ENCODE measurements around the gene PSENEN.

Gene PSENEN

GRCh38 chr19:35774274-35775045, 29.0 kb downstream of the PSENEN start:
- no peak for DNase-seq

GRCh38 chr19:35775046-35775297, 29.5 kb downstream of the PSENEN start:
- DNase-seq = no peak

DNA sequence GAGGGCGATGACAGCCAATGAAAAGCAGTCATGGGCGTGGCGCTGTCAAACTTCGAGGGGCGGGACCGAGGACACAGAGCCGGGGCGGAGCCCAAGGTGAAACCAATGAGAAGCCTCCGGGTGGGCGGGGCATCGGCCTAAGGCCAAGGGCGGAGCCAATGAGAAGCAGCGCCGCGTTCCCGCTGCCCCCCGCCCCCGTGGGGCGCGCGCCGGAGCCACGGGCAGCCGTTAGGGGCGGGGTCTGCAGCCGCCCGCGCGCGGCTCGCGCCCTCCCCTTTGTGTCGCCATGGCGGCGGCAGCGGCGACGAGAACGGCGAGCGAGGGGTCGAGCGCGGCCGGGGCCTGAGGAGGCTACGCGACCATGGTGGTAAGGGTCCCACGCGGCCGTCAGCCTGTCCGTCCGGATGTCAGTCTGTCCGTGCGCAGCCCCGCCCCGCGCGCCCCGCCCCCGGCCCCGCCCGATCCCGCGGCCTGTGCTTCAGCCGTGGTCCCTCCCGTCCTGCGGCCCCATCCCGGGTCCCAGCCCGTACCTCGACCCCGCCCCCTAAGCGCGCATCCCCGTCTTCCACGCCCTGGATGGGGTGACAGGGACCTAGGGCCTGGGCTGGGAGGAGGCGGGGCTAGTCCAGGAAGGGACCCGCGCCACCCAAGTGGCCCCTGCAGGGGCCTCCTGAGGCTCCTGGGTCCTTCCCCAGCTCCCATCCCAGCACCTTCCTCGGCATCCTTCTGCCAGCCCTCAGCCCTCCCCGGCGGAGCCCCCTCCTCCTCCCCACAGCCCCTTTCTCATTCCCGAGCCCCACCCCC, 30.0 kb downstream of the PSENEN start, which contains the start of gene ARHGAP33:
TSS of gene ARHGAP33 (plus strand) at position 267 of the 804 bp plus-strand sequence. CDS start at position 362, 95 bp downstream.
- DNase-seq = peak; percentile 99

DNA sequence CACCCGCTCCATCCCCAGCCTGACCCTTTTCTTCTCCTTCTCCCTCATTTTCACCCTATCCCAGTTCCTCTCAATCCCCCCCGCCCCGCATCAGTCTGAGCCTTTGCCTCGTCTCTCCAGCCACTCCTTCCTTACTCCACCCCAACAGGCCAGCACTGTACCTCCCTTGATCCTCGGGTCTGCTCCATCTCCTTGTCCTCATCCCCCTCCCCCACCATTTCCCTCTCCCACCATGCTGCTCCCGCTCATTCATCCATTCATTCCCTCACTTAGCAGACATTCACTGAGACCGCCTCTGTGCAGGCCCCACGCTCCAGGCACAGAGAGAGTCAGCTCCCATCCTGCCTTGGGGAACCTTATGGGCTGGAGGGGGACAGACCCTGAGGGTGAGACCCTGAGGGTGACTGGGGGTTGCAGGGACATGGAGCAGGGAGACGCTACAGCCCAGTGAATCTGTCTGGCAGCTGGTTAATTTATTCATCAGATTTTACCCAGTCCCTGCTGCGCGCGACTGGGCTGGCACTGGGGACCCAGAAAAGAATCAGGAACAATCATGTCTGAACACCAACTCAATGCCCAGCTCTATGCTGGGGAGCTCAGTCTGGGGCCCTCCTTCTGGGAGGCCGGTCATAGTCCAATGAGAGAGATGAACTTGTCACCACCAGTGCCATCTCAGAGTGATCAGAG, 30.8 kb downstream of the PSENEN start:
- DNase-seq = no peak

- DNase-seq = no peak
Measured at GRCh38 chr19:35777086-35777841, 31.8 kb downstream of the PSENEN start.

DNA sequence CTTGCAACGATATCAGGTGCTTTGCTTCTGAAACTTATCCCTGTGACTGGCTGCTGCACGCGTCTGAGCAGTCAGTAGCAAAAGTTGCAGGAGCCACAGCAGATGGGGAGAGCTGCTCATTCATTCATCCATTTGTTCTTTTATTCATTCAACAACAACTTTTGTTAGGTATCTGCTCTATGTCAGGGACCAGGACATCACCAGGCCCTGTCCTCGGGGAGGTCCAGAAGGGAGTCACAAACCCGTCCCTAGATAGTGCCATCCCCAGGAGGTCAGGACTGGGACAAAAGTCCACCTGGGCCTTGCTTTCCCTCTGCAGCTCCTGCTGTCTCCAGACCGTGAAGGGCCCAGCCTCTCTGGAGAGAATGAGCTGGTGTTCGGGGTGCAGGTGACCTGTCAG, 32.5 kb downstream of the PSENEN start:
- no peak for DNase-seq

DNA sequence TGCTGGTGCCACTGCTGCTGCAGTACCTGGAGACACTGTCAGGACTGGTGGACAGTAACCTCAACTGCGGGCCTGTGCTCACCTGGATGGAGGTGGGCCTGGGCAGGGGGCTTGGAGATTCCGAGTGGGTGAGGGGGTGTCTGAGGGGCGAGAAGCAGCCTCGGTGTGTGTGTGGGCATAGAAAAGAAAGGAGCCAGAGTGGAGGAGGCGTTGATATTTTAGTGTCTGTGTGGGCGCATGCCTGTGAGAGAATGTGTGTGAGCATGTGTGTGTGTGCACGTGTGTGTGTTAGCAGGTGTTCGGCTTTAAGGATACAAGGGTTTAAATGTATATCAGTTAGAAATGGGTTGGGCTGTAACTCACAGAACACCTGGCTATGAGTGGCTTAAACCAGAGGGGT, 33.6 kb downstream of the PSENEN start:
- no peak for DNase-seq

- DNase-seq = no peak
Measured at GRCh38 chr19:35780058-35780457, 34.6 kb downstream of the PSENEN start.

- DNase-seq = no peak
Measured at GRCh38 chr19:35780717-35781116, 35.3 kb downstream of the PSENEN start.

- DNase-seq = no peak
Measured at GRCh38 chr19:35781650-35782049, 36.2 kb downstream of the PSENEN start.

GRCh38 chr19:35782589-35782988, 37.1 kb downstream of the PSENEN start:
- DNase-seq = no peak

DNA sequence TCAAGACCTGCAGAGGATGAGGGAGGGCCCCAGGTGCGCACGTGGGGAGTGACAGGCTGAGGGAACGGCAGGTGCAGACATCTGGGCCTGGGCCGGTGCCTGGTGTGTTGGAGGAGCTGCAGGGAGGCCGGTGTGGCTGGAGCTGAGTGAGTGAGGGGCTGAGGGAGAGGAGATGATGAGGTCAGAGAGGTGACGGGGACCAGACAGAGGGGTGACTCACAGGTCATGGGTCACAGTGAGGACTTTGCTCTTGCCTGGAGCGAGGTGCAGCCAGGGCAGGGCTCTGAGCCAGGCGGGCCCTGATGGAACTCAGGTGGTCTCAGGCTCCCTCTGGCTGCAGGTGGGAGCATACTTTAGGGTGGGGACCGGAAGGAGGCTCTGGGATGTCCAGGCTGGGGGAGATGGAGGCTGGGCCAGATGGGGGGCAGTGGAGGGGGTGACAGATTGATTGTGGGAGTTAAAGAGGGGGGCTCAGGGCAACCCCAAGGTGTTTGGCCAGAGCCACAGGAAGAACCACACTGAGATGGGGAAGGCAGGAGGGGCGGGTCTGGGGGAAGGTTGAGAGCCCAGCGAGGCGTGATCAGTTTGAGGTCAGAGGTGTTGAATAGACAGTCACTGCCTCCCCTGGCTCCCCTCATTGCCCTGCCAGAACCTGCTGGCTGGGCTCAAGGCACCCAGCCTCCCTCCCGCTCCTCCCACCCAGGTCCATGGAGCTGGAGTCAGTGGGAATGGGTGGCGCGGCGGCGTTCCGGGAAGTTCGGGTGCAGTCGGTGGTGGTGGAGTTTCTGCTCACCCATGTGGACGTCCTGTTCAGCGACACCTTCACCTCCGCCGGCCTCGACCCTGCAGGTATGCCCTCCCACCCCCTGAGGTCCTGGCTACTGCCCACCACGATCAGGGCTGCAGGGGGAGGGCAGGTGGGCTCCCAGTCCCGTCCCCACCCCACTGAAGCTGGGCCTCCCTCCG, 38.3 kb downstream of the PSENEN start:
- DNase-seq = no peak

DNA sequence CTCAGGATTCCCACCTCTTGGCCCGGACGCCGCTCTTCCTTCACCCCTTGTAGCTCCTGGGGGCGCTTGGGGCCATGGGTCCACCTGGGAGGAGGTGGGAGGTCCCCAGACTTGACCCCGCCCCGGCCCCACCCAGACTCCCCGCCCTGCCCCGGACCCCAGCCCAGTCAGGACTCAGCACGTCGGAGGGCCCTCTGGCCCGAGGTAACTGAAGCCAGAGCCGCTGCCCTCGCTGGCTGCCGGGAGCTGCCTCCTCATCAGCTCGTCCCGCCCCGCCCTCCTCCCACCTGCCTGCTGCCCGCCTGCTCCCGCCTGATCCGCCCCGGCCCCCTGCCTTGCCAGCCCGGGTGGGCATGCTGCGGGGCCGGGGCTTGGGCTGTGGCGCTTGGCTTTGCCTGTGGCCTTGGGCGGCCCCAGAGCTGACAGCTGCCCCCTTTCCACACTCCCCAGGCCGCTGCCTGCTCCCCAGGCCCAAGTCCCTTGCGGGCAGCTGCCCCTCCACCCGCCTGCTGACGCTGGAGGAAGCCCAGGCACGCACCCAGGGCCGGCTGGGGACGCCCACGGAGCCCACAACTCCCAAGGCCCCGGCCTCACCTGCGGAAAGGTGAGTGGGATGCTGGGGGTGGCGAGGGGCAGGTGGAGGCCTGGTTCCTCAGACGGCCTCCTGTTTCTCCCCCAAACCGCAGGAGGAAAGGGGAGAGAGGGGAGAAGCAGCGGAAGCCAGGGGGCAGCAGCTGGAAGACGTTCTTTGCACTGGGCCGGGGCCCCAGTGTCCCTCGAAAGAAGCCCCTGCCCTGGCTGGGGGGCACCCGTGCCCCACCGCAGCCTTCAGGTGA, 39.3 kb downstream of the PSENEN start:
- no peak for DNase-seq

DNA sequence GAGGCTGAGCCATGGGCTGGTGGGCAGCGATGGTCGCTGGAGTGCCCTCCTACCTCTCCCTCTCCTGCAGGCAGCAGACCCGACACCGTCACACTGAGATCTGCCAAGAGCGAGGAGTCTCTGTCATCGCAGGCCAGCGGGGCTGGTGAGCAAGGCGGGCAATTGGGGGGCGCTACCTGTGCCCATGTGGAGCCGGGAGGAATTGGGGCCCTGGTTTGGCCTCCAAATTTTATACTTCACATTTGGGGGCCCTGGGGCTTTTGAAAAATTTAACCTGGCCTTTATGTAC, 39.8 kb downstream of the PSENEN start:
- DNase-seq = no peak

DNA sequence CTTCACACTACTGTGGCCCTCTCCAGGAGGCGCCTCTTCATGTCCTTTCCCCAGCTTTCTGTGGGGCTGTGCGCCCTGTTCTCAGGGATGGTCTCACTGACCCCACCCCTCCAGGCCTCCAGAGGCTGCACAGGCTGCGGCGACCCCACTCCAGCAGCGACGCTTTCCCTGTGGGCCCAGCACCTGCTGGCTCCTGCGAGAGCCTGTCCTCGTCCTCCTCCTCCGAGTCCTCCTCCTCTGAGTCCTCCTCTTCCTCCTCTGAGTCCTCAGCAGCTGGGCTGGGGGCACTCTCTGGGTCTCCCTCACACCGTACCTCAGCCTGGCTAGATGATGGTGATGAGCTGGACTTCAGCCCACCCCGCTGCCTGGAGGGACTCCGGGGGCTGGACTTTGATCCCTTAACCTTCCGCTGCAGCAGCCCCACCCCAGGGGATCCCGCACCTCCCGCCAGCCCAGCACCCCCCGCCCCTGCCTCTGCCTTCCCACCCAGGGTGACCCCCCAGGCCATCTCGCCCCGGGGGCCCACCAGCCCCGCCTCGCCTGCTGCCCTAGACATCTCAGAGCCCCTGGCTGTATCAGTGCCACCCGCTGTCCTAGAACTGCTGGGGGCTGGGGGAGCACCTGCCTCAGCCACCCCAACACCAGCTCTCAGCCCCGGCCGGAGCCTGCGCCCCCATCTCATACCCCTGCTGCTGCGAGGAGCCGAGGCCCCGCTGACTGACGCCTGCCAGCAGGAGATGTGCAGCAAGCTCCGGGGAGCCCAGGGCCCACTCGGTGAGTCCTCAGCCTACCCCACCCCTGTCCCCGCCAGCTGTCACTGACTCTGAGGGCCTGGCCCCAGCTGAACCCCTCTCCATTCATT, 41.1 kb downstream of the PSENEN start:
- no peak for DNase-seq

GRCh38 chr19:35787227-35787799, 41.9 kb downstream of the PSENEN start:
- no peak for DNase-seq

- DNase-seq = no peak
Measured at GRCh38 chr19:35788205-35788960, 42.9 kb downstream of the PSENEN start.

DNA sequence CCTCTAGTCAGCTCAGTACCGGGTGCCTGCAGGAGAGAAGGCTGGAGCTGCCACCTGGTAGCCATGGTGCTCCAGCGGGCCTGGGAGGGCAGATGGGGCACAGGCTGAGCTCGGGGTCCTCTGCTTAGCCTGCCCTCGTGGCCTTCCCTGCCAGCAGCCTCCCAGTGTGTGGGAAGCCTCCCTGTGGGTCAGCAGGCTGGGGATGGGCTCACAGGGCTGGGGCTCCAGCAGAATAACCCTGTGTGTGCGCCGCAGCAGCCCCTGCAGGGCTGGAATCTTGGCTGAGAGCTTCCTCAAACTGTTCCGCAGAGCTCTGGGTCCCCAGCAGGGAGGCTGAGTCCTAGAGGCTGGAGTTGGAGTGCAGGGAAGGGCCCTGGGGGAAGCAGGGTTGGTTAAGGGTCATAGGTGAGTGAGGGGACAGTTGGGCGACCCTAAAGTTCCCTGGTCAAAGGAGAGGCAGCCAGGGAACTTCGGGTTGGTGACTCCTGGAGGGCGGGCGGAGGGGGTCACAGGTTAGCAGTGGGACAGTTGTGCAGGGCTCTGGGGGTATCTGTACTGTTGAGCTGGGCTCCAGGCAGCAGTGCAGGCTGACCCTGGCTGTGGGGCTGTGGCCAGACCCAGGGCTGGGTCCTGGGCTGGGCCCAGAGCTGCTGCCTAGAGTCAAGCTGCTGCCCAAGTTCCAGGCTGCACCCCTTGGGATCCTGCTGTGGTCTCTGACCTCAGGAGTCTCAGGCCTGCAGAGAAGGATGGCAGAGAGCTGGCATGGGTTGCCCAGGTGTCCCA, 43.9 kb downstream of the PSENEN start:
- DNase-seq = no peak

Data from CD4-positive, alpha-beta T cell treated with Interleukin-6 for 4 hours (primary cell).